ENCODE data around the gene SLC35A2. TPM values are rescaled to one million over a fixed set of nuclear protein-coding genes. Genes with fewer than 3 reads are reported as not detected.
A peak's percentile ranks its signal among the peaks of the same experiment; 100 is the strongest.

The SLC35A2 gene
- total RNA-seq, 4 donors from 2014 or later = 12.6 to 18.7 (median 18.5) TPM

DNA sequence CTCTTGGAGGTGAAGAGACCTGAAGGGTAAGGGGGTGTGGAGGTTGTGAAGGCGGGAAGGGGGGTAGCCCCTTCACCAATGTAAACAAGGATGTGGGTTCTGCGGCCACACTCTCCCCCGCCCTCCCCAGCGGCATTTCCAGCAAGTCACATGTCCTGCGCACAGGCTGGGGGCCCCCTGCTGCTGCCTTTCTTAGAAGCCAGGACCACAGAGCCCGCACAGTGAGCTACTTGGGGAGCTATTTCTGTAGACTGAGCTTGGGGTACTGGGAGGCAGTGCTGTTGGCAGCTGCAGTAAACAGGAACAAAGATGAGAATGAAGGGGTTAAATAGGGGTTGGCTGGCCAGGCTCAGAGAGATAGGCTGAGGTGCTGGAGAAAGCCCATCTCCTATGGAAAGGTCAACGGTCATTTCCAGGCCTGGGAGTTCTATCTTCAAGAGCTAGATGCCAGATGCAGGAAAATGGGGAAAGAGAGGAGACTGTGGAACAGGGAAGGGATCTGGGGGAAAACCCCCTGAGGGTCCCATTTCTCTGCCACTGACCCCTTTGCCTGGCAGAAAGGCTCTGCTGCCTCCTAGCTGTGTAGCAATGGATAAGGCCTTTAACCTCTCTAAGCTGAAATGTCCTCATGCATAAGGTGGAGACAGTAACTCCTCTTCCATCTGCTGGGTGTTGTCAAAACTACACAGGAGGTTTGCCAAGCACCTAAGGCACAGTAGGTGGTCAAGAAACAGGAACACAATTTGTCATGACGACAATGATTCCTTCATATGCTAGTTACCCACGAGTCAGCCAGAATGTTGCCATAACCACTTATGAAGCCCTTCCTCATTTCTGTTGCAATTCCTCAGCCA, 25.8 kb upstream of the SLC35A2 start:
- Histone ChIP-seq H3K4me3 (no peak overlapping the region), H3K4me1 (no peaks in the 10 kb centered on the region), H3K27ac (no peak overlapping the region), H3K36me3 (peaks cover 0 to 12% of the 10 kb centered on the region in 2 donors), H3K9me3 (no peaks in the 10 kb centered on the region), H3K27me3 (no peaks in the 10 kb centered on the region)
- TF ChIP-seq, protein P1, sequence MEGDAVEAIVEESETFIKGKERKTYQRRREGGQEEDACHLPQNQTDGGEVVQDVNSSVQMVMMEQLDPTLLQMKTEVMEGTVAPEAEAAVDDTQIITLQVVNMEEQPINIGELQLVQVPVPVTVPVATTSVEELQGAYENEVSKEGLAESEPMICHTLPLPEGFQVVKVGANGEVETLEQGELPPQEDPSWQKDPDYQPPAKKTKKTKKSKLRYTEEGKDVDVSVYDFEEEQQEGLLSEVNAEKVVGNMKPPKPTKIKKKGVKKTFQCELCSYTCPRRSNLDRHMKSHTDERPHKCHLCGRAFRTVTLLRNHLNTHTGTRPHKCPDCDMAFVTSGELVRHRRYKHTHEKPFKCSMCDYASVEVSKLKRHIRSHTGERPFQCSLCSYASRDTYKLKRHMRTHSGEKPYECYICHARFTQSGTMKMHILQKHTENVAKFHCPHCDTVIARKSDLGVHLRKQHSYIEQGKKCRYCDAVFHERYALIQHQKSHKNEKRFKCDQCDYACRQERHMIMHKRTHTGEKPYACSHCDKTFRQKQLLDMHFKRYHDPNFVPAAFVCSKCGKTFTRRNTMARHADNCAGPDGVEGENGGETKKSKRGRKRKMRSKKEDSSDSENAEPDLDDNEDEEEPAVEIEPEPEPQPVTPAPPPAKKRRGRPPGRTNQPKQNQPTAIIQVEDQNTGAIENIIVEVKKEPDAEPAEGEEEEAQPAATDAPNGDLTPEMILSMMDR (IDR thresholded peaks at IDR 0.05 in 4 of 5, conservative IDR thresholded peaks at IDR 0.05 in 1 of 5) = no peak
- TF ChIP-seq POLR2A (IDR thresholded peaks at IDR 0.05) = no peak
- in situ Hi-C loops (cut with MboI; ENCODE audit: low sequenced_read_pairs in 4 of 4) (loop anchor here in 1 of 4 donors (25.0 kb wide), 1 partner anchor 300 kb away; no protein-coding TSS in a partner anchor), intact Hi-C loops (cut with DNase I; ENCODE audit: low total_unique reads) (no loop called here)
- DNase-seq (peak in 1 of 2 donors; percentile 25), ATAC-seq (no peak)

DNA sequence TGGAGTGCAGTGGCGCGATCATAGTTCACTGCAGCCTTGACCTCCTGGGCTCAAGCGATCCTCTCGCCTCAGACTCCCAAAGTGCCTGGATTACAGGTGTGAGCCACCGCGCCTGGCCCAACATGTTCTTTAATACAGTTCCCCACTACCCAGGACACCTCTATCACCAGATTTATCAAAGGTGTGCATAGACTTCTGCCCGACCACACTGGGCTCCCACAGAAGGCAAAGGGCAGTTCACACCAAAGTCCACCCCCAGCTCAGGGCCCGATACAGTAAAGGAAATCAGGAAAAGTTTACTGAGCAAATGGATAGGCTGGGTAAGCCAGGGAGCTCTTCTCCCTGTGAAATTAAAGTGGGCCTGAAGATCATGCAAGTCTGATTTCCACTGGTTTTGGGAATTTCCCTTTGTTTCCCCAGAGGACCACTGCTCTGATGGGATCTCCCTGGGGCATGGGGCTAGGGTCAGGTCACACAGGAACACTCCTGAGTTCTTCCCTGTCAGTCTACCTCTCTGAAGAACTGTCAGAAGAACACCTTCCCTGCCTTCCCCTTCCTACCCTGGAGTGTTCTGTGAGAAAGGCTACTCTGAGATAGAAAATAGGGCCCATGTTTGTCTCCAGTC, 25.1 kb upstream of the SLC35A2 start:
- Histone ChIP-seq H3K4me3 (no peak overlapping the region), H3K9me3 (no peaks in the 10 kb centered on the region), H3K36me3 (peaks cover 0 to 12% of the 10 kb centered on the region in 2 donors), H3K27me3 (no peaks in the 10 kb centered on the region), H3K4me1 (no peaks in the 10 kb centered on the region), H3K27ac (no peak overlapping the region)
- no peak for TF ChIP-seq POLR2A (IDR thresholded peaks at IDR 0.05)
- TF ChIP-seq, protein P1 (IDR thresholded peaks at IDR 0.05 in 4 of 5, conservative IDR thresholded peaks at IDR 0.05 in 1 of 5) = no peak
- in situ Hi-C loops (cut with MboI; ENCODE audit: low sequenced_read_pairs in 4 of 4) (loop anchor here in 1 of 4 donors (25.0 kb wide), 1 partner anchor 299 kb away; no protein-coding TSS in a partner anchor), intact Hi-C loops (cut with DNase I; ENCODE audit: low total_unique reads) (no loop called here)
- no peak for DNase-seq
- ATAC-seq = no peak

DNA sequence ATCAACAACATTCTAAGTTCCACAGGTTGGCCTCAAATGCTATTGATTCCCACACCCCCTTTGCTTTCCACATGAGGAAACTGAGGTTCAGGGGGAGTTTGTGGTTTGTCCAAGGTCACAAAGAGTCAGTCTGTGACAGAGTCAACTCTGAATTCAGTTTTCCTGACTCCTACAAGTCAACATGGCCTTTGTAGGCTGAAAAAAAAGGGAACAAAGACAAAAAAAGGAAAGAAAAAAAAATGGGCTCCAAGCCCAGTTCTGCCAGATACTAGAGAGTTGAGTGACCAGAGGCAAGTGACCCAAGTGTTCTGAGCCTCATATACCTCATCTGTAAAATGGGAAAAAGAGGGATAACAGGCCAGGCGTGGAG, 23.8 kb upstream of the SLC35A2 start:
- TF ChIP-seq, protein P1 (IDR thresholded peaks at IDR 0.05 in 4 of 5, conservative IDR thresholded peaks at IDR 0.05 in 1 of 5) = no peak
- no peak for TF ChIP-seq POLR2A (IDR thresholded peaks at IDR 0.05)
- H3K27me3 ChIP-seq = no peaks in the 10 kb centered on the region
- H3K27ac ChIP-seq = no peak overlapping the region
- DNase-seq (no peak), ATAC-seq (no peak)
- H3K4me3 ChIP-seq = no peak overlapping the region
- intact Hi-C loops (cut with DNase I; ENCODE audit: low total_unique reads) (no loop called here), in situ Hi-C loops (cut with MboI; ENCODE audit: low sequenced_read_pairs in 4 of 4) (loop anchor here in 1 of 4 donors (25.0 kb wide), 1 partner anchor 298 kb away; no protein-coding TSS in a partner anchor)
- no peaks in the 10 kb centered on the region for H3K9me3 ChIP-seq
- H3K4me1 ChIP-seq = no peaks in the 10 kb centered on the region
- peaks cover 0 to 18% of the 10 kb centered on the region in 2 donors for H3K36me3 ChIP-seq

DNA sequence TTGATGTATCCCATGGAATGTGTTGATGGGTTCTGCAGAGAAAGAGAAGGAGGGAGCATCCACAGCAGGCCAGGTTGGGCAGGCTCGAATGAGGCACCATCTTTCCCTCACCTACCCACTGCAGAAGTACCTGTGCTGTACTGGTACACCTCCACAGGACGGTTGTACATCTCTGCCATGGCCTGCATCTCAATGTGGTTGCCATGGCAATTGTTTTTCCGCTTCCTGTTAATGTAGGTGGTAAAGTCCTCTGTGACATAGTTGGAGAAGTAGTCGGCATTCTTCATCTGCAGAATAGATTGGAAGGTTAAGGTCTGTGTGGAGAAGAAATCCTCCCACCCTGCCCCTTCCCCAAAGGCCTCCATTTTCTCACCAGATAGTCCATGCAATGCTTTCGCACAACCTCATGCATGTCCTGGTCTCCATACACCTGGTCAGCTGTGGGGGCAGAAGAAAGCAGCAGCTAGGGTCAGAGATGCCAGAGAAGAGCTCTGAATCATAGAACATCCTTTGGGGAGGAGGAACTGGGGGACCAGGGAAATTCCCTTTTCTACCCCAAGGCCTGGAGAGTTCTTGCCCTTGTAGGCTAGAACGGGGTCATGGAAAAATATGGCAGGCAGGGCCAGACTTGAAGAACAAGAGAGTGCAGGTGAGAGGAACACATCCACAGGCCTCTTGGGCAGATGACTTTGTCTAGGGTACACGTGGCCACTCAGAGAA, 23.3 kb upstream of the SLC35A2 start:
- Histone ChIP-seq H3K36me3 (peaks cover 0 to 23% of the 10 kb centered on the region in 2 donors), H3K27me3 (no peaks in the 10 kb centered on the region), H3K9me3 (no peaks in the 10 kb centered on the region), H3K27ac (no peak overlapping the region), H3K4me3 (no peak overlapping the region), H3K4me1 (no peaks in the 10 kb centered on the region)
- DNase-seq (no peak), ATAC-seq (no peak)
- intact Hi-C loops (cut with DNase I; ENCODE audit: low total_unique reads) = no loop called here
- in situ Hi-C loops (cut with MboI; ENCODE audit: low sequenced_read_pairs in 4 of 4) = loop anchor here in 1 of 4 donors (25.0 kb wide), 1 partner anchor 297 kb away; no protein-coding TSS in a partner anchor
- TF ChIP-seq, protein P1 (IDR thresholded peaks at IDR 0.05 in 4 of 5, conservative IDR thresholded peaks at IDR 0.05 in 1 of 5) = no peak
- TF ChIP-seq POLR2A (IDR thresholded peaks at IDR 0.05) = no peak
